Measurements from ENCODE around the gene ATOH8.

The ATOH8 gene

DNA sequence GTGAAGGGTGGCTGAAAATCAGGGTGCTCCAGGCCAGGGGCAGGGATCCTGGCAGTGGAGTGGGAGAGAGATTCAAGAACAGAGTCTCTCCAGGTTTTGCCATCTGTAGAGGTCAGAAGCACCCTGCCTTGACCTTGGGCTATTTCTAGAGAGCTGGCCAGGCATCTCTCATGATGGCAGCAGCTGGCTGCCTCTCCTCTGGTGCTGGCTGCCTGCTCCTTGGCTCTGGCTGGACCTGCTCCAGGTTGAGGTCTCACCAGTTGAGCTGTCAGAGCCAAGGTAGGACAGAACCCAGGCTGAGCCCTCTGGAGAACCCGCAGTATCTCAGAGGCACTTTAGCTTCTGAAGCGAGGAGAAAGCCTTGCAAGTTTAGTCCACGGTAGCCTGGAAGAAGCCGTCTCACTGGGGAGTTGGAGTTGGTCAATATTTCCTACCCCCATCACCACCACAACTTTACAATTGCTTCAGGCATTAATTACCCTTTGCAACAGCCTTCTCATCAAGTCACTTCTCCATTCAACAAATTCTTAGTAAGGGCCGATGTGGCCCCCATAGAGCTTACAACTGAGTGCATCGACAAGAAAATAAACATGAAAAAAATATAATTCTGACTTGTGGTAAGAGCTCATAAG, 34.1 kb upstream of the ATOH8 start:
- no peak for DNase-seq

GRCh38 chr2:85720533-85720932, 33.3 kb upstream of the ATOH8 start:
- no peak for DNase-seq

DNA sequence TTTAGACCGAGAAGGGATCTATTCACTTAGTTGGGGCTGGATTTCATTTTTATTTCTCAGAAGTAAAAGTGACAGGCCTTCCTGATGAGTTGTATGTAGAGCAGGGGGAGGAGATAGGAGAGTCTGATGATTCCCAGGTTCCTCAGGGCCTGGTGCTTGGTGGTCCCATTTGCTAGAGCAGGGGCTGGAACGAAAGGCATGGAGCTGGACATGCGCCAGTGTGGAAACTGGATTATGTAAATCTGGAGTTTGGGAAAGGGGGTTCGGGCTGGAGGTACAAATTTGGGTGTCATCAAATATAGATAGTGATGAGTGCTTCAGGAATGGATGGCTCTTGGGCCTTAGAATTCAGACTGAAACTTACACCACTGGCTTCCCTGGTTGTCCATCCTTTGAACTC, 32.1 kb upstream of the ATOH8 start:
- DNase-seq = no peak

DNA sequence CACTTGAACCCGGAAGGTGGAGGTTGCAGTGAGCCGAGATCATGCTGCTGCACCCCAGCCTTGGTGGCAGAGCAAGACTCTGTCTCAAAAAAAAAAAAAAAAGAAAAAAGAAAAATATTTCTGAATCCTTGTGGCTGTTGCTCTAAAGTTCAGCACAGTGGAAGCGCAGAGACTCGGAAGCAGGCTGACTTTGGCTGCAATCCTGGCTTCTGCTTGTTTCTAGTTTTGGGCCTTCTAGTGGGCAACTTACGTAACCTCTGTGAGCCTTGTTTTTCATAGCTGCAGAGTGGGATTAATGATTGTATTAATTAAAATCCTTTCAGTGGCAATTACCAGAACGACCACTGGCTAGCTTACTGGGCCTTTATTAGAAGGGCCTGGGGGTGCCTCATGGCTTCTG, 31.3 kb upstream of the ATOH8 start:
- DNase-seq = no peak

- no peak for DNase-seq
Observed at GRCh38 chr2:85723707-85724360, 30.0 kb upstream of the ATOH8 start.

DNA sequence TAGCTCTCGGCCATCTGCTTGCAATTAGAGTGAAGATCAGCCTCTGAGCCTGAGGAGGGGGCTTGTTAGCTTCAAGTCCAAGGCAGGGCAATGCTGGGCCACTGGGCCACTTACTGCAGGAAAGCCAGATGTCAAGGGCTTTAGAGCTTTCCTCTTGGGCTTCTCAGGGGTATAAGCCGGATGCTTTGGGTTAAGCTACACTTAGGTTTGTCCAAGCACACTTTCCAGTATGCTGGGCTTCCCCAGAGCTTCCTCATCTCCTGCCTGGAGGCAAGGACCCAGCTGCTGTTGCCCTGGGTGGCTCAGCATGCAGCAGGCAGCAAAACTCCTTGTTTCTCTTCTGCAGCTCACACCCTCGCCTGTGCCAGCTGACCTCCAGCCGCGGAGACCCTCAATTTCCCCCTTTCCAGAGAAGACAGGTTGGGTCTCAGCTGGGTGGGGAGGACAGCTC, 29.0 kb upstream of the ATOH8 start:
- DNase-seq = no peak

GRCh38 chr2:85725451-85725850, 28.3 kb upstream of the ATOH8 start:
- DNase-seq = no peak

DNA sequence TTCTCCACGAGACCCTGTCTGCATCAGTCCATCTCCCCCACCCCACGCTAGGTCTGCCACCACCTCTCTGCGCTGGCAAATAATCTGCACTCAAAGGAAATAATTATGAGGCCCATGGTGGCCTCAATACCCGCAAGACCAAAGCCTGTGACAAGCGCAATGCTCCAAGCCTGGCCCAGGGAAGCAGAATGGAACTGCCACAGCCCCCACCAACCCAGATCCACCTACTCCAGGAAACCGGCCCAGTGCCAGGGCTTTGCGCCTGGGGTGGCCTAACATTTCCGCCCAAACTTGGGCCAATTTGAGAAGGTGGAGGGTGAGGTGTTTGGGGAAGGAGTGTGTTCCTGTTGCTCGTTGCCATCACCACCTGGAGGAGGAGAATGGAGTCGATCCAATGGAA, 26.0 kb upstream of the ATOH8 start:
- no peak for DNase-seq

GRCh38 chr2:85728342-85728741, 25.4 kb upstream of the ATOH8 start:
- no peak for DNase-seq

- DNase-seq = peak; percentile 65
Observed at GRCh38 chr2:85728883-85729824, 24.6 kb upstream of the ATOH8 start.

GRCh38 chr2:85729825-85730510, 23.8 kb upstream of the ATOH8 start:
- DNase-seq = no peak

- no peak for DNase-seq
Observed at GRCh38 chr2:85730686-85731230, 23.0 kb upstream of the ATOH8 start.

GRCh38 chr2:85731606-85732005, 22.2 kb upstream of the ATOH8 start:
- no peak for DNase-seq

- DNase-seq = no peak
Observed at GRCh38 chr2:85732467-85733120, 21.2 kb upstream of the ATOH8 start.

- no peak for DNase-seq
Observed at GRCh38 chr2:85733121-85733960, 20.4 kb upstream of the ATOH8 start.

DNA sequence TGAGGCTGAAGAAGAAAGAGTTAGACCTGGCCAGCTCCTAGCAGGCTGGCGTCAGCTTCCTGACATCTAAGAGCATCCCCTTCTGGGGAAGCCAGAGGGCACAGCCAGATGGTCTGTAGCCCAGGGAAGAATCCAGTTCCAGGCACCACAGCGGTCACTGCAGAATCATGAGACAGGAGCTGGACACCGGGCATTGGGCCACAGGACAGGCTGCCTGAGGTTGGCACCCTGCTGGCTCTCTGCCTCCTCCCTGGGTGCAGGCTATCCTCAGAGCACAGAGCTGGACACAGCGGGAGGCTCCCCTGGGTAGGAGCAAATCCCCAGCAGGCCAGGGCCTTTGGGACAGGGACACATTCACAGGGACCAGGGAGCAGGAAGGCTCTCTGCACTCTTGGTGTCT, 19.8 kb upstream of the ATOH8 start:
- DNase-seq = no peak

- no peak for DNase-seq
Observed at GRCh38 chr2:85734942-85735608, 18.7 kb upstream of the ATOH8 start.

DNA sequence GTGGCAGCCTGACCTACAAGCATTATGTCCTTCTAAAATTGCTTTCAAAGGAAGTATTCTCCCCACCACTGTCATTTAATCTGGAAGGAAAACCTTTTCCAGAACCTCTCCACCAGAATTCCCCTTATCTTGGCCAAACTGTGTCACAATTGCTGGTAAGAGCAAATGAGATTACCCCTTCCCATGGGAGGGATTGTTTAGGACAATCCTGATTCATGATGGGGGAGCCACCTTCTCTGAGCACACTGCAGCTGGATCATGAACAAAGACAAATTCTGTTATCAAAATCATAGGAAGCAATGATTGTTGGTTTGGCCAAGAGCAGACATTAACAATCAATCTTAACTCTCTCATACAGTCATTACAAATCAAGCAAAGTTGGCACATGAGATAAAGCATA, 18.1 kb upstream of the ATOH8 start:
- DNase-seq = no peak

DNA sequence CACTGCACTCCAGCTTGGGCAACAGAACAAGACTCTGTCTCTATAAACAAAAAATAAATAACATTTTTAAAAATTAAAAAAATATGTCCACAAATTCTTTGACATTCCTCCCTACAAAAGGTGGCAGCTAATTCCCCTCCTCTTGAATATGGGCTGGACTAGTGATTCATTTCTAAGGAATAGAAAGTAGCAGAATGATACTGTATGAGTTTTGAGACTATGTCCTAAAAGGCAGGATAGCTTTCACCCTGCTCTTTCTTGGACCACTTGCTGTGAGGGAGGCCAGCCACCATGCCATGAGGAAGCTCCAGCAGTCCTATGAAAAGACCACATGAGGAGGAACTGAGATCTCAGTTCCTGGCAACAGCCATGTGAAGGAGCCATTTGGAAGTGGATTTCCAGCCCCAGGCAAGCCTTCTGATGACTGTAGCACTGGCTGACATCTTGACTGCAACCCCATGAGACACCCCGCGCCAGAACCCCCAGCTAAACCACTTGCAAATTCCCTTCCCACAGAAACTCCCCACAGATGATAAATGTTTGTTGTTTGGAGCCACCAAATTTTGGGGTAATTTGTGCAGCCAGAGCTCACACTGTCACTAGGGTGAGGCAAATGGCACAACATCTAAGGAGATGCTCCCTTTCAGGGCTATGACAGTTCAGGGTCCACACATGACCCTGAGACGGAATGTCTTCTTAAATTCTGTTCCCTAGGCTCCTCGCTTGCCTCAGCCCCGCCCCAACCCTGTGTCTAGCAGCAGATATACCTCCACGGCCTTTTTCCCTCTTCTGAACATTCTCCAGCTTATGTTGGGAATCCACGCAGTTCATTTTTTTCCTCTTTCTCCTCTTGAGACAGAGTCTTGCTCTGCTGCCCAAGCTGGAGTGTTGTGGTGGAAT, 17.1 kb upstream of the ATOH8 start:
- no peak for DNase-seq

DNA sequence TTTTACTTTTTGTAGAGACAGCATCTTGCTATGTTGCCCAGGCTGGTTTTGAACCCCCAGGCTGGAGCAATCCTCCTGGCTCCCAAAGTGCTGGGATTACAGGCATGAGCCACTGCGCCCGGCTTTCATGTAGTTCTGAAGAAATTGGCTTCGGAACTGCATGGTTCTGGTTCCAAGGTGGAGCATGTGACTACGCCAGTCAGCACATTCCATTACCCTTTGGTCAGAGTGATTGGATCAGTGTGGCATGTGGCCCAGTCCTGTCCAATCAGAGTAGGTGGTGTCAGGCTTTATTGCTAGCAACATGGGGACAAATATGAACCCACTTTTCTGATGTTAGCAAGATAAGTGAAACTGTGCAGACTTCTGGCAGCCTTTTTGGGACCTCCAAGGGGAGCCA, 16.3 kb upstream of the ATOH8 start:
- DNase-seq = no peak
